GM21529 (cell line): ENCODE data around the gene SDF4.

Source experiments
- ATAC-seq: cut with Tn5 transposase; IDR thresholded peaks from one replicate; pipeline ENCODE4 v1.9.1; 2021; ENCODE audit not compliant: unreplicated experiment

The SDF4 gene

DNA sequence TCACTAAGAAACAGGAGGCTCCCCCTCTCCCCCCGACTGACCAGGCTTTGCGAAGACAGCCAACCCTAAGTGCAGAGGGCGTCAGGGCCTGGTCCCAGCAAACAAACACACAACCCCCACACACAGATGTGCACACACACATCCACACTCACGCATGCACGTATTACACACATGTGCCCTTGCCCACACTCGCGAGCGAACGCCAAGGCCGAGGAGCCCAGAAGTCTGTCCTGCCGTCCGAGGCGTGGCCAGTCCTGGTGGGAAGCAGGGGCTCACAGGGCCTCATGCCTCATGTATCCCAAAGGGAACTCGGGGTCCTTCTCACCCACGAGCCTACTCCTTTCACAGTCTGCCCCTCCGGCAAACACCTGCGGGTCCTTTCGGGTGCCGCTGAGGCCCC lies 2.0 kb downstream of the SDF4 start:
- ATAC-seq = no peak

DNA sequence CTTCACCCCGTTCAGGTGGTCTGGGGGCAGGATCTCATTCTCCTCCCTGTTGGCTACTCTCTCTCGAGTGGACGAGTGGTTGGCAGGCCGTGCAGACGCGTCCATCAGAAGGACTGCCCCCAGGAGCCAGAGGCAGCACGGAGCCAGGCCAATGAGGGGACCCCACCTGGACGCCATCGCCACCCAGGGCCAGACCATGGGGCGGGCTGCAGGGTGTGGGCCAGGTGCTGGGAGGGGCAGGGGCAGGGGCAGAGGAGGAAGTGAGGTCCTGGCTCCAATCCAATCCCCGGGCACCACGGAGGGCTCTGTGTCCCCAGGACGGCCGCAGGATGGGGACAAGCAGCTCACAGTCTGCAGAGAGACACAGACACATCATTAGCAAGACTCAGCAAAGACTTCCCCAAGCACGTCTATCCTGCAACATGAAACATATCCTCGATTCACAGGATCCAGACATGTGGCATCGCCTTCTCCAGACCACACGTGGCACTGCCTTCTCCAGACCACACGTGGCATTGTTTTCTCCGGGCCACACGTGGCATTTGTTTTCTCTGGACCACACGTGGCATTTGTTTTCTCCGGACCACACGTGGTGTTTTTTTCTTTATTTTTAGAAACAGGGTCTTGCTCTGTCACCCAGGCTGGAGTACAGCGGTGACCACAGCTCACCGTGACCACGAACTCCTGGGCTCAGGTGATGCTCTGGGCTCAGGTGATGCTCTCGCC lies 3.0 kb downstream of the SDF4 start:
- ATAC-seq = no peak

DNA sequence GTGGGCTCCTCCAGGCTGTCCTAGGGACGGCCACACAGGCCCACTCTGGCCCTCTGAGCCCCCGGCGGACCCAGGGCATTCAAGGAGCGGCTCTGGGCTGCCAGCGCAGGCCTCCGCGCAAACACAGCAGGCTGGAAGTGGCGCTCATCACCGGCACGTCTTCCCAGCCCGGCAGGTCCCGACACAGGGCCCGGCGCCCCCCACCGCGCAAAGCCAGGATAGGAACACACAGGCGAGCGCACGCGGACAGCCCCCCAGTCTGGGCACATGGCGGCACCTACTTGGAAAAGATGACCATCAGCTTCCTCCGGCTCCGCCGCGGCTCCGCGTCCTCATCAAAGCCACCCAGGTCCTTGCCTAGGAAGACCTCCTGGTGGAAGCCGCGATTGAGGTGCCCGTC lies 3.6 kb downstream of the SDF4 start:
- ATAC-seq = no peak

DNA sequence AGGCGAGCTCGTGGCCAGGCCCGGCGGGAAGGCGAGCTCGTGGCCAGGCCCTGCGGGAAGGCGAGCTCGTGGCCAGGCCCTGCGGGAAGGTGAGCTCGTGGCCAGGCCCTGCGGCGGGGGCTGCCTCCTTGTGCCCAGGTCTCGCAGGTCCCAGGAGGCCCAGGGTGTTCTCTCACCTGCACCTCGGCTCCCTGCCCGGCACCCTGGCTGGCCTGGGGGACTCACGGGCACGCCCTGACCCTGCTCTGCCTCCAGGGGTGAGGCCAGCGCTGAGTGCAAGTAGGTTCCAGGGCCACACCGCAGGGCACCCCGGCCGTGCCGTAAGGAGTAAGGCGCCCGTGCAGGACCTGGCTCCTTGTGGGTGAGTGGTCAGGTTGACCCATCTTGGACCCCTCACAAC lies 4.4 kb downstream of the SDF4 start:
- no peak for ATAC-seq

DNA sequence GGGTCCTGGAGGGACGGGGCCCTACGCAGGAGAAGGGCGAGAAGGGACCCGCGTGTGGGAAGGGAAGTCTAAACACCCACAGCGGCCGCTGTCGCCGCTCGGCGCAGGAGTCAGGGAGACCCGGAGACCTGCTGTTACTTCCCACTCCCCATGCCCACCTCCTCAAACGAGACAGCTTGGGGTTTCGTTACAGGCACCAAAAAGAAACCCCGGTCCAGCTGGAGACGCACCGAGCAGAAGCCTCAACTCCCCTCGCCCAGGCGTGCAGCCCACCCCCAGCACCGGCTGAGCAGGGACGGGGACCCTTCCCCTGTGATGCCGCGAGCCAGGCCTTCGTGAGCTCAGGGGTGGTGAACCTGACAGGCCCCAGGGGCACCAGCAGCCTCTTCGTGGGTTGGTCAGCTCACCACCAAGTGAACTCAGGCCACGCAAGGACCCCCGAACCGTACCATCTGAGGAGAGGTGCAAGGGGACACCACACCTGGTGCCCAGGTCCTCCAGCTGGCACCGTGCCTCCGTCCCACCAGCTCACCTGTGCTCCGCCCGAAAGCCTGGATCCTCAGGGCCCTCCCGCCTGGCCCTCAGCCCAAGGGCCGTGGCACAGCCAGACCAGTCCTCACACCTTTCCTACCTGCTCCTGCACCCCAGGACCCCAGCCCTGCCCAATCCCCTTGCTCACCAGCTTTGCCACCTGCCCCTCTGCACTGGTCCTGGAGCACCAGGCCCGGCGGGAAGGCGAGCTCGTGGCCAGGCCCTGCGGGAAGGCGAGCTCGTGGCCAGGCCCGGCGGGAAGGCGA lies 5.0 kb downstream of the SDF4 start:
- ATAC-seq = no peak

DNA sequence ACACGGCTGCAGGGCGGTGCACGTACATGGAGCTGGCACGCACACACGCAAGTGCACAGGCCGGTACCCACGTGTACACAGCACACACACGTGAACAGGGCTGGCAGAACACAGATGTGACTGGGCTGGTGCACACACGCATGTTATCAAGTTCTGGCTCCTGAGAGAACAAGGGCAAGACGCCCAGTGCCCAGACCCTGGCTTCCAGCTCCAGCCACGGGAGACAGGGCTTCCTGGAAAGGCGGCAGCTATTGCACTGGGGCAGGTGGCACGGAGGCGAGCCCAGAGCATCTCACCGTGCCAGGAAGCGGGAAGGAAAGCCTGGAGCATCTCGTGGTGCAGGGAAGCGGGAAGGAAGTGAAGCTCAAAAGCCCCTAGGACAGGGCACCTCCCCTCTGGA lies 5.9 kb downstream of the SDF4 start:
- no peak for ATAC-seq

DNA sequence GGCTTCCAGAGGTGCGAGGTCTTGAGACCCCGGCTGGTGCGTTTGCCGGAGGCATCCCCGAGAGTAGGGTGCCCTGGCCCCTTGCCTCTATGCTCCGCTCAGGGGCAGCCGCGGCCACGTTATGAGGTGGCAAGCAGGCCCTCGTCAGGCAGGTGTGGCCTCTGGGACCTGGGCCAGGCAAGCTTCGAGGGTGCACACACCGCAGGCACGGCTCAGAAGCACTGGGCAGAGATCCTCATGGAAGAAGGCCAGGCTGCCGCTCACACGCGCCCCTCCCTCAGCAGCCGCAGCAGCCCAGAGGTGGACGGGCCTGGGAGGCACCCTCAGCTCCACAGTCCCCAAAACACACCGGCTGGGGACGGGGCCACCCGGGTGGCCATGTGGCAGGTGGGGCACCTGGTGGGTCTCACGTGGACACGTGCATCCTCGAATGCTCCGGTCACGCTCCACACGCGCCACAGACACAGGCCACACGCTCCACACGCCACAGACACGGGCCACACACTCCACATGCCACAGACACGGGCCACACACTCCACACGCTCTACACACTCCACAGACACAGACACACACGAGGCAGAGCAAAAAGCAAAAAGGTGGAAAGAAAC lies 6.5 kb downstream of the SDF4 start:
- no peak for ATAC-seq

DNA sequence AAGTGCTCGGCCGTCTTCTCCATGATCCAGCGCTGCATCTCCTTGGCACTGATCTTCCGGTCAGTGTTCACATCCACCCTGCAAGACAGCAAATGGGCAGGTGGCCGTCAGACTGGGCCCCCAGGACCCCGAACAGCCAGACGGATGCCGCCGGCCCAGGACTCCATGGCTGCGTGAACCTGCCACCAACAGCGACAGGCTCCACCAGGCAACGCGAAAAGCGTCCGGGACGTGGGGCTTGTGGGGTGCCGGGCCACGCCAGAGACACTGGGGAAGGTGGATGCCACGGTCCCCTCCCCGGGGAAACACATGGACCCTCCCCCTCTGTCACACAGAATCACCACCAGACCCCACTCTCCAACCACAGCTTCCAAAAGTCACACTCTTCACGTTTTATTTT lies 7.9 kb downstream of the SDF4 start:
- no peak for ATAC-seq

DNA sequence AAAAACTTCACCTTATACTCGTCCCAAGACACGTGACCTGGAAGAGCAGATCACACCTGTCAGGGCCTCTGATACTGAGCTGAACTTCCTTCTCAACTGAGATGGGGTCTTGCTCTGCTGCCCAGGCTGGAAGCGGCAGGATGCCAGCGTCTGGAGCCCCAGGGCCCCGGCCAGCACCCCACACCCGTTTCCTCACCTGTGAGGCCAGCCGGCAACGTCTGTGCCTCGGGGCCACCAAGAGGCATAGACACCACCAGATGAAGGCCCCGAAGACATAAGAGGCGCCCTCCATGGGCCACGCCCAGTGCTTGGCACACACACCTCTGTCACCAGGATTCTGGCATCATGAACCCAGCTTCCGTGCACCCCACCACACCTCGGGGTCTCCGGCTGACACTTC lies 8.5 kb downstream of the SDF4 start:
- ATAC-seq = no peak

DNA sequence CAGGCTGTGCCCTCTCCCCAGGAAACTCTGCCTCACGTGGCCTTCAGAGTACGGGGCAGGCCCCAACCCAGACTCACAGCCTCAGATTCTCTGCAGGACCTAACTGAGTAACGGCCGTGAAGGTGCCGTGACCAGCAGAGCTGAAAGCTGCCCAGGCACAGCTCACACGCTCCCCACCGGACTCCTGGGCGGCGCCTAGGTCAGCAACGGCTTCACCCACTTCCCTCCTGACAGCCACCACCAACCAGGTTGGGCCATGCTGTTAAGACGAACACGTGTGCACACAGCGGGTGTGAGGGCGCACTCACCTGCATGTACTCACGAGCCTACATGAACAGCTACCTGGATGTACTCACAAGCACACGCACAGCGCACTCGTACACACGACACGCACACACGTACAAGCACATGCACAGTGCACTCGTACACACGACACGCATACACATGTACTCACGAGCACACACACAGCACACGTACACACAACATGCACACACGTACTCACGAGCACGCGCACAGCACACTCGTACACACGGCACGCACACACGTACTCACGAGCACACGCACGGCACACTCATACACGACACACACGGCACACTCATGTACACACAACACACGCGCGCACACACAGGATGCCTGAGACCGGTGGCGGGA lies 9.1 kb downstream of the SDF4 start:
- no peak for ATAC-seq

DNA sequence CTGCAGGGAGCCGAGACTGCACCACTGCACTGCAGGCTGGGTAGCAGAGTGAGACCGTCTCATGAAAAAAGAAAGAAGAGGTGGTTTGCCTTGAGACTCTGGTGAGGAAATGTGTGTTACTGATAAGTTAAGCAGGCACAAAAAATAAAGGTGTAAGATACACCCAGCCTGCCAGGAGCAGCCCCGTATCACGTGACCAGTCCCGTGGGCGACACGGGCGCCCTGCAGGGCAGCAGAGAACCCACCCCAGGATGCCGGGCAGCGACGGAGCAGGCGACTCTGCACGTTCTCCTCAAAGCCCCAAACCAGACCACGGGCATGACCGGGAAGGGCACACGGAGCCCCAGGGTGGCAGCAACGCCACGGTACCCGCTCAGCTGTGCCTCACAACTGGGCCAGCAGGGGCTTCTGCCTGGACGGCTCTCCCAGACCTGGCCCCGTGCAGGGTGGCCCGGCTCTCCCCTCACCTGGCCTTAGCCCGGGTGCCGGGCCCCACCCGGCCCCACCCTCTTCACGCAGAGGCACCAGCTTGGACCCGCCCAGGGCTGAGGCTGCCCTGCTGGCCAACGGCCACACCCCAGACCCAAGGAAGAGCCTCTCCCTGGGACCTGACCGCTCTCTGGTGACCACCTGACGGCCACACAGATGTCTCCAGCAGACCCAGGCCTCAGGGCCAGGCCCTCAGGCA lies 9.8 kb downstream of the SDF4 start:
- no peak for ATAC-seq

DNA sequence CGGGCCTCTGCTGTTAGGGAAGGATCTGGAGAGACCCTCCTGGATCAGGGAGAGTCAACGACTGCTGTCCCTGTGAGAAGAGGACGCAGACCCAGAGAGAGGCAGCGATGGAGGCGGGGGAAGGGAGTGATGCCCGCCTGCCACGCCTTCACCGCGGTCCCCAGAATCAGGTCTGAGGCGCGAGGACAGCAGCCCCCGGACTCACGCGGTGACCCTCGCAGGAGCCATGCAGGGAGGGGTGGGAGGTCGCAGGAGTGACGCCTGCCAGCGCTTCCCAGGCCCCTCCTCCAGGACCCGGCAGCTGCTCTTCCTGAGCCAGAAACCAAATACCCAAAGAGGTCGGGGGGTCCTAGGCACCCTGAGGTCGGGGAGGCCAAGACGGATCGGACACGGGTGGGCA lies 11.6 kb downstream of the SDF4 start:
- no peak for ATAC-seq

DNA sequence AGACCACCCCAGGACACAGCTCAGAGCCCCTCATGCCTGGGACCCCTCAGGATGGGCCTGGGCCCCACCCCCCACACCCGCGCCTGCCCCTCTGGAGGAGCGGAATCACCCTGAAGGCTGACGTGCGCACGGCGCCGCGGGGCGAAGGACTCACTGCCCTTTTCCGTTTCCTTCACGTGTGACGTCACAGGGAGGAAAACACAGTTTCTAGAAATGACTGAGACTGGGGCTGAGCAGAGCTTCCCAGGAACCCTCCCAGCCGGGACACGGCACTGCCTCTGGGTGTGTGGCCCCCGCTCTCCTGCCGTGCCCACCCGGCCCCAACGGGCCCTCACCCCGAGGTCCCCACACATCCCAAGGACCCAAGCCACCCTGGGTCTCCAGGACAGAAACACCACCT lies 12.5 kb downstream of the SDF4 start:
- no peak for ATAC-seq

DNA sequence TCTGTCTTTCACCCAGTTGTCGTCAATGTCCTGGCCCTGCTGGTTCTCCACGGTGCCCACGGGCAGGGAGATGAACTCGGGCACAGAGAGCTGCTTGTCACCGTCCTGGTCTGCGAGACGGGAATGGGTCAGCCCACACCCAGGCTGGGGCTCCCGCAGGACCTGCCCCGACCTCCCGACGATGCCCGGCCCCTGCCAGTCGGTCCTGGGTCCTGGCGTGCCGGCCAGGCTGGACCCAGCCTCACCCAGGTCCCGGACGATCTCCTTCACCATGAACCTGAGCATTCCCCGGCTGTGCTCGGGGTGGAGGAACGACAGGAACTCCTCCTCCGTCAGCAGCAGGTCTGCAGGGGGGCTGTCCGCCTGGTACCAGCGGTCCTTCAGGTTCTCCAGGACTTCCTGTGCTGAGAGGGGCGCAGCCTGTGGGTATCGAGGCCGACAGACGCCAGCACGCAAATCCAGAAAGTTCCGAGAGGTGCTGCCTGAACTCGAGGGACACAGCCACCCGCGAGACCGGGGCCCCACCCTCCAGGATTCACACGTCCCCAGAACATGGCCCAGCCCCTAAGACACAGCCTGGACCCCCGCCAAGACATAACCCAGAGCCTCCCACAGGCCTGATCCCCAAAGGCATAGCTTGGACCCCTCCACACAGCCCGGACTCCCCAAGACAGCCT lies 13.1 kb downstream of the SDF4 start:
- ATAC-seq = no peak

DNA sequence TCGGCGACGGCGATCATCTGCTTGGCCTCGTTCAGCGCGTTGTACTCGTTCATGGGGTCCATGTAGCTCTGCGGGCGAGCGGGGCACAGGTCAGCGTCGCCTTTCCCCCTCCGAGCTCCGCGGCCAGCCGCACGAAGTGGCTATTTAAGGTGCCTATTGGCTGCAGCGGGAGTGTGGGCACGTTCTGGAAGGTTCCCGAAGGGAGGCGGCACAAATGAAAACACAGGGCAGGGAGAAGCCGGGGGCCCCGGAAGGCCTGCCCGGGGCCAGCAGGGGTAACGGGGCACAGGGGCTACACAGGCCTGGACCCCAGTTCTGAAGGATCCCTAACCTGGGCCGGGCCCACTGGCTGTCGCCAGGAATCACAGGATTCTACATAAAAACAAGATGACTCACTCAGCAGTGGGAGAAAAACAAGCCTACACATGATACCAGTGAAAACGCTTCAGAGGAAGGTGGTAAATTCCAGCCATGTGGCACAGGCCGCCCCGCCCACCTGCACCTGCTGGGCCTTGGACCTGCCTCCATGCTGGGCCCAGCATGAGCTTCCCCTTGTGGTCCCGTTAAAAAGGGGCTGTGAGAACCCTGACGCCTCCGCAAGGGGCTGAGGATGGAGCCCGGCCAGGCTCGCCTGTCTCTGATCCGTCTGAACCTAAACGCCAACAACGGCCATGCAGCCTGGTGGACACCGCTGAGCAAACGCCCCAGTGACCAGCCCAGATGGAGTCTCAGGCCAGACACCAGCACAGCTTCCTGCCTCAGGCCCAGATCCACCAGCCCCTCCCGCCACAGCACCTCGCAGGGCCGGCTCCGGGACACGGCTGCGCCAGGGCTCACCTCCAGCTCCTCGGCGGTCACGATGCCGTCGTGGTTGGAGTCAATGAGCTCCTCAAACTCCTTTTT lies 13.9 kb downstream of the SDF4 start:
- ATAC-seq = no peak

DNA sequence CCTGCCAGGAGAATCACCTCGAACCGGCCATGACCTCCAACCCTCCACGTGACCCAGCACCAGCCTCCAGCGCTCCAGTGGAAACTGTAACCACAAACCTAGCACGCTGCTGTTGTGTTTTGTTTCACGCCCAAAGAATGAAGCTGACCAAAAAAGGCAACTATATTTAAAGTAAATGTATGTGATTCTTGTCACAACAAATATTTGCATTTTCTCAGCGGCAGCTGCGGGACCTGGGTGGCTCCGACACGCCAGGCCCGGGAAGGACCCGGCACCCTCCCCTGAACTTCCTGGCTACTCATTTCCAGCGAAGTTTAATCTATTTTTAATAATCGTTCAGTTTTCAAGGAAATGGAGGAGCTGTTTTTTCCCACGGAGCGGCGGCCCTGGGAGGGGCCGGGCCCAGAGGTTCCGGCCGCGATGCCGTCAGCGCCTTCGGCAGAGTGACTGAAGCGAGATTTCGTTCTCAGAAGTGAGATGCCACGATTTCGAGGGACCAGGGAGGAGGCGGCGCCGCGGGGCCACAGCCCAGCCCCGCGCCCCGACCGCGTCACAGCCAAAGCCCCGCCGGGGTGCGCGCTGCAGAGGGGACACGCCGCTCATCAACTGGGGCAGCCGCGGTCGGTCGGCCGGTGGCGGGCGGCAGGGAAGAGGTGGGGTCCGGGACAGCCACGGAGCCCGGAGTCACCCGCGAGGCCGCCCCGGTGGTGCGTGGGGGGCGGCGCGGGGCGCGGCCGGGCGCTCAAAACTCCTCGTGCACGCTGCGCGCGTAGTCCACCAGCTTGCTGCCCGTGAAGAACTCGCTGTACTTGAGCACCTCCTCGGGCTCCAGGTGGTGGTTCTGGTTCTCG lies 14.8 kb downstream of the SDF4 start:
- no peak for ATAC-seq

DNA sequence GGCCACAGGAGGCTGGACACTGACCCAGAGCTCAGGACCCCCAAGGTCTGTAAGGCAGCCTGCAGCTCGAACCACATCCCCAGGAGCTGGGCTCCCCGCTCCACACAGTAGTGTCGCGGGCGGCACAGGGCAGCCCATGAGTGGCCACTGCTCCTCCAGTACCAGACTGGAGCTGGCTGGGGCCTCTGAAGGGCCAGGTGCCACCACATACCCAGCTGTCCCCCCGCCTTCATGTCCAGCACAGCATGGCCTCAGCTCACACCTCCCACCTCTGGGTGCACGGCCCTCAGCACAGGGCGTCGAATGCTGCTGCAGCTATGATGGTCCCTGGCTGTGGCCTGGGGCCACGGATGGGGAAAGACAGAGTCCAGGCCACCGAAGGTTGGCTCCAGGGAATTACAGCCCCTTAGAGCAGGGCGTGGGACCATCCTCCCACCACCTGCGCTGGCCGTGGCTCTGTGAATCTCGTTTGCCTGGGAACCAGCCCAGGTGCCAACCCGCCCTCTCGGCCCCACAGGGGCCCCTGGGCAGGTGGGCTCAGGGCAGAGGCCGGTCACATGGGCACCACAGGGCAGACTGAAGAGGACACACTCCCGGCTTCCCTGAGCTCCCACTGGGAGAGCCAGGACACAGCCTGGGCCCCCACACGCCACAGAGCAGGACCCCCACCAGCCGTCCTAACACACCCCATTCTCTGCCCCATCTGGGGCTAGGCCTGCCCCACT lies 15.8 kb downstream of the SDF4 start:
- no peak for ATAC-seq

DNA sequence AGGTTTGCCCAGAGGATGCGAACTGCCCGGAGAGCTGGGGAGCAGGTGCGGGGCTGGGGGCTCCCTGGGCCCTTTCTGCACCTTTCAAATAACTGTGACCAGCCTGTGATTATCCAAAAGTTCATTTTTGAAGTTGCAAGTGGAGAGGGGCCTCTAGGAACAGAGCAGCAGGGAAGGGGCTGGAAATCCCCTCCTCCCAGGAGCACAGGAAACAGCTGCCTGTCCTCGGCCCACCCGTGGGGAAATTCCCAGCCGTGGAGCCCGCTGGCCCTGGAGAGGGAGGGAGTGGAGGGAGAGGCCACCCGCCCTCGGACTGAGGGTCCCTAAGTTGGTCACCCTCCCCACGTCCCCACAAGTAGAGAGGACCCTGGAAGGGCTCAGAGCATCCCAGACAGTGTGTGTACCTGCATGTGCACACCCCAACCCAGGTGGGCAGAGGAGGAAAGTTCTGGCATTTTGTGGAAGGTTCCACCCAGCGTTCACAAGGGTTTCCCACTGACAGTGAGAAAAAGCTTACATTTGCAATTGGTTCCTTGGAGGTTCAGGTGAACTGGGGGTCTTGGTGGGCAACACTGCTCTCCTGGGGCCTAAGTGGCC lies 16.6 kb downstream of the SDF4 start:
- no peak for ATAC-seq
